ENCODE data around the gene GPX4.
A peak's percentile ranks its signal among the peaks of the same experiment; 100 is the strongest.

Gene GPX4

GRCh38 chr19:1130771-1131717, 27.2 kb downstream of the GPX4 start:
- H3K4me2 ChIP-seq (ENCODE audit: low read length) = peak overlapping the region; percentile 80
- TF ChIP-seq EZH2 (IDR thresholded peaks at IDR 0.05; ENCODE audit: borderline replicate concordance, low read length) = no peak
- no peak for TF ChIP-seq CTCF (IDR thresholded peaks at IDR 0.05; ENCODE audit: low read length)
- no peak overlapping the region for H2AFZ ChIP-seq (ENCODE audit: low read length)
- H3K27ac ChIP-seq (ENCODE audit: low read depth, low read length, poor library complexity, severe bottlenecking) = no peak overlapping the region
- peak overlapping the region; percentile 55 for H3K4me3 ChIP-seq (ENCODE audit: low read depth, low read length, poor library complexity, severe bottlenecking)
- no peaks in the 10 kb centered on the region for H3K9me3 ChIP-seq (ENCODE audit: low read length)
- H3K9ac ChIP-seq (ENCODE audit: low read length) = no peak overlapping the region; the same call in 1 of the 2 replicates
- H3K79me2 ChIP-seq (ENCODE audit: insufficient read depth, low read length) = no peaks in the 10 kb centered on the region
- H3K9me2 ChIP-seq (ENCODE audit: low read depth, low read length) = no peaks in the 10 kb centered on the region
- peaks cover 44% of the 10 kb centered on the region for H3K4me1 ChIP-seq (ENCODE audit: insufficient read depth, low read length, severe bottlenecking)
- no peaks in the 10 kb centered on the region for H4K20me1 ChIP-seq (ENCODE audit: insufficient read depth, low read length)
- no peaks in the 10 kb centered on the region for H3F3A ChIP-seq (ENCODE audit: insufficient read depth, low read length)
- H3K27me3 ChIP-seq (ENCODE audit: insufficient read depth, low read length) = no peaks in the 10 kb centered on the region
- peaks cover 5% of the 10 kb centered on the region for H3K36me3 ChIP-seq (ENCODE audit: insufficient read depth, low read length)

- Histone ChIP-seq H3K9me3 (ENCODE audit: low read length) (no peaks in the 10 kb centered on the region), H3K27ac (ENCODE audit: low read depth, low read length, poor library complexity, severe bottlenecking) (peak overlapping the region; percentile 33), H3F3A (ENCODE audit: insufficient read depth, low read length) (no peaks in the 10 kb centered on the region), H4K20me1 (ENCODE audit: insufficient read depth, low read length) (no peaks in the 10 kb centered on the region), H3K4me3 (ENCODE audit: low read depth, low read length, poor library complexity, severe bottlenecking) (peak overlapping the region; percentile 55), H3K36me3 (ENCODE audit: insufficient read depth, low read length) (peaks cover 5% of the 10 kb centered on the region), H3K4me2 (ENCODE audit: low read length) (peak overlapping the region; percentile 80), H3K9me2 (ENCODE audit: low read depth, low read length) (no peaks in the 10 kb centered on the region), H2AFZ (ENCODE audit: low read length) (no peak overlapping the region), H3K27me3 (ENCODE audit: insufficient read depth, low read length) (no peaks in the 10 kb centered on the region), H3K9ac (ENCODE audit: low read length) (peak overlapping the region; percentile 50; the same call in 1 of the 2 replicates), H3K79me2 (ENCODE audit: insufficient read depth, low read length) (no peaks in the 10 kb centered on the region), H3K4me1 (ENCODE audit: insufficient read depth, low read length, severe bottlenecking) (peaks cover 52% of the 10 kb centered on the region)
- no peak for TF ChIP-seq CTCF (IDR thresholded peaks at IDR 0.05; ENCODE audit: low read length)
- TF ChIP-seq EZH2 (IDR thresholded peaks at IDR 0.05; ENCODE audit: borderline replicate concordance, low read length) = no peak
These were observed 28.1 kb downstream of the GPX4 start for GRCh38 chr19:1131718-1132551.

GRCh38 chr19:1132552-1133383, 29.0 kb downstream of the GPX4 start:
- H3K9ac ChIP-seq (ENCODE audit: low read length) = peak overlapping the region; percentile 50; the same call in 1 of the 2 replicates
- H3K27ac ChIP-seq (ENCODE audit: low read depth, low read length, poor library complexity, severe bottlenecking) = peak overlapping the region; percentile 33
- H3K36me3 ChIP-seq (ENCODE audit: insufficient read depth, low read length) = no peaks in the 10 kb centered on the region; the same call in 1 of the 2 replicates
- TF ChIP-seq CTCF (IDR thresholded peaks at IDR 0.05; ENCODE audit: low read length) (no peak), EZH2 (IDR thresholded peaks at IDR 0.05; ENCODE audit: borderline replicate concordance, low read length) (no peak)
- H3K4me2 ChIP-seq (ENCODE audit: low read length) = peak overlapping the region; percentile 80
- H3K79me2 ChIP-seq (ENCODE audit: insufficient read depth, low read length) = no peaks in the 10 kb centered on the region
- peaks cover 53% of the 10 kb centered on the region for H3K4me1 ChIP-seq (ENCODE audit: insufficient read depth, low read length, severe bottlenecking)
- H3K9me3 ChIP-seq (ENCODE audit: low read length) = no peaks in the 10 kb centered on the region
- H3F3A ChIP-seq (ENCODE audit: insufficient read depth, low read length) = no peaks in the 10 kb centered on the region
- H3K9me2 ChIP-seq (ENCODE audit: low read depth, low read length) = no peaks in the 10 kb centered on the region
- H2AFZ ChIP-seq (ENCODE audit: low read length) = no peak overlapping the region
- H4K20me1 ChIP-seq (ENCODE audit: insufficient read depth, low read length) = no peaks in the 10 kb centered on the region
- H3K4me3 ChIP-seq (ENCODE audit: low read depth, low read length, poor library complexity, severe bottlenecking) = peak overlapping the region; percentile 55
- H3K27me3 ChIP-seq (ENCODE audit: insufficient read depth, low read length) = no peaks in the 10 kb centered on the region

Measured in OCI-LY1 (cell line).